ENCODE data around the gene ZFP28. TPM values are rescaled to one million over a fixed set of nuclear protein-coding genes. Genes with fewer than 3 reads are reported as not detected.

ZFP28 gene
- total RNA-seq, 8 experiments from 2014 or later: 0.18 to 17.8 (median 5.4) TPM; not detected in 1

Other genes with a start within 250 kb of the ZFP28 start
- 10 to 100 TPM in 3 of 8 experiments, 1 to 10 TPM in 5; 5.2 to 21.4 (median 7.0) TPM for gene ZSCAN5A, start 224.1 kb upstream of the ZFP28 start, total RNA-seq
- gene ZNF582, start 145.4 kb upstream of the ZFP28 start, total RNA-seq: 1 to 10 TPM; 1.0 to 7.9 (median 3.7) TPM
- gene ZNF583, start 134.6 kb upstream of the ZFP28 start, total RNA-seq: 10 to 100 TPM in 1 of 8 experiments, 1 to 10 TPM in 7; 3.4 to 11.8 (median 6.6) TPM
- gene ZNF667, start 61.6 kb upstream of the ZFP28 start, total RNA-seq: 10 to 100 TPM in 1 of 8 experiments, 1 to 10 TPM in 3, under 1 TPM in 4; 0.13 to 13.1 (median 1.5) TPM
- gene ZNF471, start 31.1 kb upstream of the ZFP28 start, total RNA-seq: 10 to 100 TPM in 1 of 8 experiments, 1 to 10 TPM in 3, under 1 TPM in 4; 0.13 to 13.4 (median 2.1) TPM
- 10 to 100 TPM in 1 of 8 experiments, 1 to 10 TPM in 5, under 1 TPM in 2; 0.20 to 10.7 (median 6.6) TPM for gene ZNF470, start 28.5 kb downstream of the ZFP28 start, total RNA-seq
- 10 to 100 TPM in 5 of 8 experiments, 1 to 10 TPM in 2, under 1 TPM in 1; 0.10 to 20.3 (median 11.4) TPM for gene ZNF71, start 56.4 kb downstream of the ZFP28 start, total RNA-seq
- 1 to 10 TPM in 5 of 8 experiments, not detected in 3; 1.7 to 4.6 (median 2.2) TPM for gene SMIM17, start 104.2 kb downstream of the ZFP28 start, total RNA-seq
- gene ZNF835, start 132.8 kb downstream of the ZFP28 start, total RNA-seq: 1 to 10 TPM in 2 of 8 experiments, under 1 TPM in 4, not detected in 2; 0.05 to 4.8 (median 0.23) TPM

All from motor neuron (in vitro differentiated cells).